Spleen (tissue), 3 donors: ENCODE data around the gene EVI5.
"Not testable (repeated sequence)": the region's sequence is repeated elsewhere in the genome, so short reads cannot be mapped to it uniquely, and the experiment has no call there.

Experiments used
- POLR2A ChIP-seq, 3 donors: fragments of 450-650 bp; IDR thresholded peaks; one replicate each; pipeline ENCODE4 v1.5.1; 2017; ENCODE audit warnings: antibody characterized with exemption in 3 of 3, mild to moderate bottlenecking in 1 of 3
- POLR2AphosphoS5 ChIP-seq, 3 donors: sonication (generic); formaldehyde crosslinking; IDR thresholded peaks; one replicate each; pipeline ENCODE4 v1.5.1; 2017; ENCODE audit warnings: antibody characterized with exemption in 3 of 3

- not testable (repeated sequence) for TF ChIP-seq POLR2AphosphoS5, POLR2A (IDR thresholded peaks at IDR 0.05)
These were observed 63.8 kb downstream of the EVI5 start for GRCh38 chr1:92721157-92721556.
